Tibial artery (tissue), 4 donors: ENCODE results near the gene NUDCD2.

Source experiments
- DNase-seq, 2 donors: peaks; one replicate each; pipeline ENCODE4 v3.0.0-alpha.2; 2019
- H3K27ac ChIP-seq, 2 donors: fragments of 200-600 bp; sonication (generic) in 1 of 2; 1 replicate in 1 of 2; 2 replicates in 1 of 2; pipeline ENCODE4 v1.5.1; 2018 to 2019; ENCODE audit warnings: mild to moderate bottlenecking in 1 of 2
- H3K27me3 ChIP-seq, 2 donors: fragments of 200-600 bp; sonication (generic) in 1 of 2; one replicate each; pipeline versions ENCODE4 v1.5.1 to v1.6.0; 2016 to 2019
- H3K36me3 ChIP-seq, 3 donors: fragments of 200-600 bp; sonication (generic) in 2 of 3; one replicate each; pipeline ENCODE4 v1.5.1; 2016 to 2019; ENCODE audit warnings: mild to moderate bottlenecking in 2 of 3
- H3K4me1 ChIP-seq, 4 donors: fragments of 200-600 bp; sonication (generic) in 2 of 4; 1 replicate in 3 of 4; 2 replicates in 1 of 4; pipeline ENCODE4 v1.5.1; 2016 to 2019
- H3K4me3 ChIP-seq, 2 donors: fragments of 200-600 bp; sonication (generic) in 1 of 2; 1 replicate in 1 of 2; 2 replicates in 1 of 2; pipeline ENCODE4 v1.5.1; 2018 to 2019; ENCODE audit warnings: mild to moderate bottlenecking in 2 of 2
- H3K9me3 ChIP-seq, 3 donors: fragments of 200-600 bp; sonication (generic) in 1 of 3; one replicate each; pipeline ENCODE4 v1.5.1; 2016 to 2019
- intact Hi-C: fragments of 100-400 bp; cut with DNase I; formaldehyde crosslinking; loops from one replicate; pipeline ENCODE4 v1.15.0; 2023; ENCODE audit warnings: low total_unique reads
- TF ChIP-seq, protein P1 (sequence below), 2 experiments: fragments of 200-600 bp in 1 of 2; fragments of 450-650 bp in 1 of 2; IDR thresholded peaks; one replicate each; pipeline ENCODE4 v1.5.1; 2017 to 2019; ENCODE audit warnings: antibody characterized with exemption in 2 of 2, mild to moderate bottlenecking in 1 of 2, moderate library complexity in 1 of 2

The NUDCD2 gene

DNA sequence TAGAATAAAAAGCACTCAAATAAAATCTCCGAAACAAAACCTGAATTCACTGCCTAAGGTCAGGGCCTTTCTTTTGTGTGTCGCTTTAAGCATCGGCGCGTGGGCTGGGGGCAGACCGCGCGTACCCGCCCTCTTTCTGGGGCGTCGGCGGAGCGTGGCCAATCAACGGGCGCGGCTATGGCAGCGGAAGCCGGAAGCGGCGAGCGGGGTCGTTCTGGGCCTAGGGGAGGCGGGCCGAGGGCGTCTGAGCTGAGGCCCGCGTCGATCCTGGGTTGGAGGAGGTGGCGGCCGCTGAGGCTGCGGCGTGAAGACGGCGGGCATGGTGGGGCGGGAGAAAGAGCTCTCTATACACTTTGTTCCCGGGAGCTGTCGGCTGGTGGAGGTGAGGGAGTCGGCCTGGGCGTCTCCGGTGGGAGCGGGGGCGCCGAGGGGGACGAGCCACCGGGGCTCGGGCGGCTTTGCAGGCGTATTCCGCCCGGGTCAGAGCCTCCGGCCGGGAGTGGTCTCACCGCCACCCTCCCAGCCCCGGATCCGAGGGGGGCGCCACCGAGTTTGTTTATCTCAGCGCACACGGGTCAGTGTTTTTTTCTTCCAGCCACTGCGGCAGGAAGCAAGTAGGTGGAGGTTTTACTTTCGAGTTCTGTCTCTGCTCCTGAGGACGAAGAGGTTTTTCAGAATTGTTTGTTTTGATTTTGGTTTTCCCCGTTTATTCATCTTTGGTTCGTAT lies 45.6 kb upstream of the NUDCD2 start, which contains the start of gene MAT2B:
Gene MAT2B, plus strand, starts transcription at position 252 of the 727 bp plus-strand sequence. Its CDS starts 68 bp downstream, at position 320.
- TF ChIP-seq, protein P1, sequence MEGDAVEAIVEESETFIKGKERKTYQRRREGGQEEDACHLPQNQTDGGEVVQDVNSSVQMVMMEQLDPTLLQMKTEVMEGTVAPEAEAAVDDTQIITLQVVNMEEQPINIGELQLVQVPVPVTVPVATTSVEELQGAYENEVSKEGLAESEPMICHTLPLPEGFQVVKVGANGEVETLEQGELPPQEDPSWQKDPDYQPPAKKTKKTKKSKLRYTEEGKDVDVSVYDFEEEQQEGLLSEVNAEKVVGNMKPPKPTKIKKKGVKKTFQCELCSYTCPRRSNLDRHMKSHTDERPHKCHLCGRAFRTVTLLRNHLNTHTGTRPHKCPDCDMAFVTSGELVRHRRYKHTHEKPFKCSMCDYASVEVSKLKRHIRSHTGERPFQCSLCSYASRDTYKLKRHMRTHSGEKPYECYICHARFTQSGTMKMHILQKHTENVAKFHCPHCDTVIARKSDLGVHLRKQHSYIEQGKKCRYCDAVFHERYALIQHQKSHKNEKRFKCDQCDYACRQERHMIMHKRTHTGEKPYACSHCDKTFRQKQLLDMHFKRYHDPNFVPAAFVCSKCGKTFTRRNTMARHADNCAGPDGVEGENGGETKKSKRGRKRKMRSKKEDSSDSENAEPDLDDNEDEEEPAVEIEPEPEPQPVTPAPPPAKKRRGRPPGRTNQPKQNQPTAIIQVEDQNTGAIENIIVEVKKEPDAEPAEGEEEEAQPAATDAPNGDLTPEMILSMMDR (IDR thresholded peaks at IDR 0.05): peak; percentile 38 to 43
- intact Hi-C loops: no loop called here
- no peaks in the 10 kb centered on the region for H3K9me3 ChIP-seq
- peak within 1 kb of the TSS; percentile 67 to 76 for H3K4me3 ChIP-seq
- H3K36me3 ChIP-seq: no peaks in the 10 kb centered on the region
- H3K27ac ChIP-seq: peak within 1 kb of the TSS; percentile 95 to 97
- peak; percentile 94 to 97 for DNase-seq
- H3K4me1 ChIP-seq: peaks cover 0 to 64% (median 38%) of the 10 kb centered on the region in 4 donors
- no peaks in the 10 kb centered on the region for H3K27me3 ChIP-seq

DNA sequence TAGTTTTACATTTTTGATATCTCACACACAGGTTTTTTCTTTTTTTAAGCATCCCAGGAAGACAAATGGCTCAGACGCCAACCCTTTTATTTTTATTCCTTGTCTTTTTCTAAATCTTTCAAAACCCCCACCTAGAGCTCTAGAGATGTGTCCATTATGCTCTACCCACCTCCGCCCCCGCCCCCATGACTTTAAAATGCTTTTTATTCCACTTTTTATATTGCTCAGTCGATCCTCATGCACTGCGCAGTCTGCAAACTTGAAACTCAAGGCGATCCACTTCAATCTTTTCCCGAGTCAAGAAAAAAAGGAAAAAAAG lies 45.1 kb upstream of the NUDCD2 start:
- TF ChIP-seq, protein P1 (IDR thresholded peaks at IDR 0.05): no peak
- Histone ChIP-seq H3K4me3 (peak overlapping the region; percentile 67 to 76), H3K27ac (peak overlapping the region; percentile 95 to 97), H3K36me3 (no peaks in the 10 kb centered on the region), H3K4me1 (peaks cover 0 to 59% (median 35%) of the 10 kb centered on the region in 4 donors), H3K9me3 (no peaks in the 10 kb centered on the region), H3K27me3 (no peaks in the 10 kb centered on the region)
- intact Hi-C loops: no loop called here
- DNase-seq: no peak

DNA sequence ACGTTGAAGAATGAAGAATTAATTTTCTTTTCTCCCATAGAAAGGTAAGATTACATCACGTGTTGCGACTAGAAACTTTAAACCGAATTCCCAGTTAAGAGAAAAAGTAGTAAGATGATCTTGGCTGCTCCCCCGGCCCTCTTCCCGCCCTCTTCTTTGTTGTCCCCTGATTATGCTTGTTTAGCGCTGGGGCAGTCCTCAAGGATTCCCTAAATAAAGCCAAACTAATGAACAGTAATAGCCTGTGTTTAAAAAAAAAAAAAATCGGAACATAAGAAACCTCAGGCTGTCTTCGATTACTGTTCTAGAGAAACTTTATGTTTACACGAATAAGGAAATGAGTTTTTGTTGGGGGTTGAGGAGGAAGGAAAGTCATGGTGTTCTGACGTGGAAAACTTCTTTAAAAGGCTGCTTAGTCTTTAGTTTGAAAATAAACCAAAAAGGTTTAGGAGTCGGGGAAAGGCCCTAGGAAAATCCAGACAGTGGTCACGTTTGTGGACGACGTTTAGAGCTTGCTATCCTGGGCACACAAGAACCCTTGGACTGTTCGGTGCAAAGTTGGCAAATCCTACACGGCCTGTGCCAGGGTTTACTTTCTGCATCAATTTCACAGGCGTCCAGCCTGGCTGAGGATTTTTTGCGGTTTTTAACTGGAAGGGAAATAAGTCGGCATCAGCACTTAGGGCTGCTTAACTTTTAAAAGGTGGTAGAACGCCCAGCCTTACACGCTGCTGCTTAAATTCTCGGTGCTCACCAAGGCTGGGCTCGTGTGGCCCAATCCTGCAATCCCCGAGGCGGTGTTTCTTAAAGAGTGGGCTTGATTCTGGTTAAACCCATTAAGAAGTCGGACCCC lies 44.4 kb upstream of the NUDCD2 start:
- peak; percentile 58 to 81 for DNase-seq
- Histone ChIP-seq H3K9me3 (no peaks in the 10 kb centered on the region), H3K4me3 (peak overlapping the region; percentile 67 to 76), H3K27me3 (no peaks in the 10 kb centered on the region), H3K4me1 (peaks cover 0 to 52% (median 31%) of the 10 kb centered on the region in 4 donors), H3K36me3 (no peaks in the 10 kb centered on the region), H3K27ac (peak overlapping the region; percentile 95 to 97)
- intact Hi-C loops: loop anchor here (5.0 kb wide), 1 partner anchor 42 kb away; the partner anchor contains the start of genes HMMR and NUDCD2
- TF ChIP-seq, protein P1 (IDR thresholded peaks at IDR 0.05): no peak

DNA sequence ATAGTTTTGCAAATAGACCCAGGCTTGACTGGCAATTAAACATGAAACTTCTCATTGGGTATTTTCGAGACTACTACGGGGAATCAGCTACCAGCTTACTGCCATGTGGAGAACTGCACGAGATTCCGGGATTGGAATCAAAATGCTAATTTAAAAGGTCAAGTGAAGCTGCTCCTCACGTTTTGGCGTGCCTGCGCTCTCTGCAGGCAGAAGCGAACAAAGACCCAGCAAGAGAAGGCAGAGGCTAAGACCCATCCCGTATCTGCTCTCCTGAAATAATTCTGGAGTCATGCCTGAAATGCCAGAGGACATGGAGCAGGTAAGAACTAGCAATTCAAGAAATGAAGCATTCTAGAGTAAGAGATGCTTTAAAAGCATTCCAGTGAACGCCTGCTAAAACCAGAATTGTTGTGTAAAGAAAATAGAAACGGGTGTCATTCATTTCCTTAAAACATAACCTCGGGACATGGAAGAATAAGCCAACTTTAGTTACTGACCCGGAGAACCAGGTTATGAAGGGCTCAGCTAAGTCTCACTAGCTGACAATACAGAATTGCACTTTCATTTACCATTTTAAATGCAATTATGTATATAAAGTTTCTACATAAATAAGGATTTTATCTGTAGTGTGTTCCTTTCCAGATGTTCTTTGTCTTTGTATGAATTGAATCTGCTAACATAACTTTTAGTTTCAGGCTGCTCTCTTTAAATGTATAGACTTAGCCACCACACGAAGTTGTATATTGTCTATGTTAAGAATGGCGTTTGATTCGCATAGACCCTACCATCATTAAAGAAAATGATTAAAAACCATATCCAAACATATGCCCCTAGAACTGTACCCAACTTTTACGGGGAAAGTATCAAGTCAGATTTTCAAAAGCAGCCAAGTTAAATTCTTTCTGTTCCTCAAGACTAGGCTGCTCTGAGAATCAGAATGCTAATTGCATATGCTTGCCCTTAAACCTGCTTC lies 43.5 kb upstream of the NUDCD2 start:
- intact Hi-C loops: loop anchor here (5.0 kb wide), 1 partner anchor 41 kb away; the partner anchor contains the start of genes HMMR and NUDCD2
- peaks cover 0 to 44% (median 22%) of the 10 kb centered on the region in 4 donors for H3K4me1 ChIP-seq
- H3K27ac ChIP-seq: peak overlapping the region; percentile 95 to 97
- peak; percentile 67 to 77 for DNase-seq
- peak overlapping the region; percentile 67 to 76 for H3K4me3 ChIP-seq
- no peaks in the 10 kb centered on the region for H3K9me3 ChIP-seq
- TF ChIP-seq, protein P1 (IDR thresholded peaks at IDR 0.05): peak in 1 of 2 experiments; percentile 28
- H3K36me3 ChIP-seq: no peaks in the 10 kb centered on the region
- no peaks in the 10 kb centered on the region for H3K27me3 ChIP-seq

DNA sequence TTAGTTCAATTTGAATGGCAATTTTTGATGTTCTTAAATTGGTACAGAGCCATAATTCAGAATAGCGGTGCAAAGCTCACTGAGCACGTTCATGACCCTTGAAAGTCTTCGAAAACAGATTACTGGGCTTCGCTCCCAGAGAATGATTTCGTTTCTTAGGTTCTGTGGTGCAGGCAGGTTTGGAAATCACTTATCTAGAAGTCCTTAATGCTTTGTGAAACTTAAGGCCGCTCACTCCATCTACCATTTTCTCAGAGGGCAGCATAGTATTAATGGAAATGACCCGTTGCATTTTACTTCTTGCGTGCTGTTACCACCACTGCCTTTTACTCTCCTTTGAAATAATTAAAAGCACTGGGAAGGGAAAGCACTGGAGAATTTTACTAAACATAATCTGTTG lies 42.6 kb upstream of the NUDCD2 start:
- TF ChIP-seq, protein P1 (IDR thresholded peaks at IDR 0.05): no peak
- H3K4me1 ChIP-seq: peaks cover 0 to 36% (median 15%) of the 10 kb centered on the region in 4 donors
- H3K27ac ChIP-seq: peak overlapping the region; percentile 95 to 97
- no peaks in the 10 kb centered on the region for H3K27me3 ChIP-seq
- DNase-seq: no peak
- intact Hi-C loops: loop anchor here (5.0 kb wide), 1 partner anchor 40 kb away; the partner anchor contains the start of genes HMMR and NUDCD2
- peak overlapping the region; percentile 67 to 76 for H3K4me3 ChIP-seq
- no peaks in the 10 kb centered on the region for H3K36me3 ChIP-seq
- no peaks in the 10 kb centered on the region for H3K9me3 ChIP-seq
